CD14-positive monocyte (primary cell): ENCODE data around the gene KYAT1. TPM values are rescaled to one million over a fixed set of nuclear protein-coding genes. Genes with fewer than 3 reads are reported as not detected.

Experiments used
- DNase-seq, 3 donors: peaks; one replicate each; pipeline ENCODE4 v3.0.0-alpha.2; 2011 to 2022
- H2AFZ ChIP-seq: 2 replicates; pipeline ENCODE4 v1.6.0; 2012; ENCODE audit warnings: mild to moderate bottlenecking, low read depth, low read length, inconsistent platforms; ENCODE audit not compliant: insufficient read depth, poor library complexity, severe bottlenecking
- H3K27ac ChIP-seq, 2 donors: 1 replicate in 1 of 2; 2 replicates in 1 of 2; pipeline ENCODE4 v1.5.1; 2012 to 2013; ENCODE audit warnings: low read length in 2 of 2, control low read depth in 1 of 2, inconsistent platforms in 1 of 2, low read depth in 1 of 2, mild to moderate bottlenecking in 1 of 2
- H3K27me3 ChIP-seq, 2 donors: one replicate each; pipeline versions ENCODE4 v1.6.0 to v1.6.1; 2011 to 2013; ENCODE audit warnings: low read length in 2 of 2; ENCODE audit not compliant: control insufficient read depth in 2 of 2, insufficient read depth in 2 of 2
- H3K36me3 ChIP-seq, 2 donors: replicated peaks in 1 of 2; 1 replicate in 1 of 2; 2 replicates in 1 of 2; pipeline versions ENCODE4 v1.5.1 to v1.6.1; 2012 to 2013; ENCODE audit warnings: low read length in 2 of 2, control low read depth in 1 of 2, inconsistent platforms in 1 of 2, mild to moderate bottlenecking in 1 of 2; ENCODE audit not compliant: insufficient read depth in 2 of 2, control insufficient read depth in 1 of 2
- H3K4me1 ChIP-seq, 2 donors: 1 replicate in 1 of 2; 2 replicates in 1 of 2; pipeline versions ENCODE4 v1.5.1 to v1.6.1; 2012 to 2013; ENCODE audit warnings: low read length in 2 of 2, control low read depth in 1 of 2, inconsistent platforms in 1 of 2, mild to moderate bottlenecking in 1 of 2, moderate library complexity in 1 of 2; ENCODE audit not compliant: insufficient read depth in 2 of 2, control insufficient read depth in 1 of 2
- H3K4me2 ChIP-seq: replicated peaks from 2 replicates; pipeline ENCODE3; 2012; ENCODE audit warnings: low read length, moderate library complexity, mild to moderate bottlenecking; ENCODE audit not compliant: poor library complexity, severe bottlenecking; ENCODE audit errors: extremely low read depth
- H3K4me3 ChIP-seq, 3 experiments: fragments of 200-600 bp in 1 of 3; sonication (generic) in 1 of 3; replicated peaks in 1 of 3; 1 replicate in 2 of 3; 2 replicates in 1 of 3; pipeline ENCODE4 v1.5.1; 2011 to 2013; ENCODE audit warnings: low read length in 3 of 3, mild to moderate bottlenecking in 3 of 3, control low read depth in 2 of 3, low read depth in 2 of 3, inconsistent platforms in 1 of 3, moderate library complexity in 1 of 3
- H3K79me2 ChIP-seq: 2 replicates; pipeline ENCODE4 v1.6.0; 2012; ENCODE audit warnings: mild to moderate bottlenecking, control low read depth, inconsistent platforms, low read length, moderate library complexity; ENCODE audit not compliant: insufficient read depth
- H3K9ac ChIP-seq: 2 replicates; pipeline ENCODE4 v1.6.0; 2017; ENCODE audit warnings: low read length, mild to moderate bottlenecking; ENCODE audit not compliant: insufficient read depth, poor library complexity, severe bottlenecking
- H3K9me3 ChIP-seq, 2 donors: replicated peaks in 1 of 2; 1 replicate in 1 of 2; 2 replicates in 1 of 2; pipeline versions ENCODE4 v1.5.1 to v1.6.1; 2012 to 2013; ENCODE audit warnings: low read length in 2 of 2, control low read depth in 1 of 2; ENCODE audit not compliant: control insufficient read depth in 1 of 2, insufficient read depth in 1 of 2
- H4K20me1 ChIP-seq: 2 replicates; pipeline ENCODE4 v1.6.0; 2012; ENCODE audit warnings: mild to moderate bottlenecking, low read length, control low read depth, moderate library complexity; ENCODE audit not compliant: insufficient read depth
- H3K27ac Mint-ChIP-seq, 7 donors: one replicate each; pipeline ENCODE4 v1.8.0; 2020; ENCODE audit warnings: mild to moderate bottlenecking in 7 of 7, mixed read lengths in 7 of 7, moderate library complexity in 6 of 7, inconsistent platforms in 2 of 7
- H3K27me3 Mint-ChIP-seq, 3 donors: one replicate each; pipeline ENCODE4 v1.8.0; 2021 to 2022; ENCODE audit warnings: low read depth in 3 of 3, mild to moderate bottlenecking in 3 of 3, mixed read lengths in 3 of 3, moderate library complexity in 3 of 3, inconsistent platforms in 1 of 3
- H3K36me3 Mint-ChIP-seq, 2 donors: one replicate each; pipeline ENCODE4 v1.8.0; 2020; ENCODE audit warnings: mixed read lengths in 2 of 2, inconsistent platforms in 1 of 2, mild to moderate bottlenecking in 1 of 2
- H3K4me1 Mint-ChIP-seq: one replicate; pipeline ENCODE4 v1.8.0; 2020; ENCODE audit warnings: mild to moderate bottlenecking, mixed read lengths
- H3K4me3 Mint-ChIP-seq, 2 donors: one replicate each; pipeline ENCODE4 v1.8.0; 2020; ENCODE audit warnings: mild to moderate bottlenecking in 2 of 2, mixed read lengths in 2 of 2, moderate library complexity in 1 of 2
- H3K9me3 Mint-ChIP-seq, 7 donors: one replicate each; pipeline ENCODE4 v1.8.0; 2020 to 2022; ENCODE audit warnings: mixed read lengths in 7 of 7, mild to moderate bottlenecking in 6 of 7, moderate library complexity in 6 of 7, inconsistent platforms in 2 of 7
- WGBS: methylation state at CpG from one replicate; pipeline ENCODE4 v1.1.5; 2013; ENCODE audit warnings: missing lambda C conversion rate; ENCODE audit not compliant: insufficient coverage; 5-methylcytosine and 5-hydroxymethylcytosine counted together
- intact Hi-C, 2 donors: fragments of 100-400 bp; cut with micrococcal nuclease; formaldehyde crosslinking; loops; one replicate each; pipeline versions ENCODE4 v1.15.0 to v1.15.1; 2023
- polyA plus RNA-seq, 3 donors: library from polyadenylated mRNA; depleted of rRNA in 1 of 3; unstranded in 2 of 3; stranded (reverse) in 1 of 3; fragments of 300-500 nt in 2 of 3; fragments of >200 nt in 1 of 3; fragmentation: Illumina TruSeq in 2 of 3; gene quantifications; 1 replicate in 2 of 3; 2 replicates in 1 of 3; pipeline ENCODE4 v1.2.3, GENCODE V29; 2012 to 2021
- TF ChIP-seq, protein P1 (sequence below): fragments of 200-600 bp; IDR thresholded peaks from one replicate; pipeline ENCODE4 v1.8.0; 2022; ENCODE audit warnings: antibody characterized with exemption, mild to moderate bottlenecking

KYAT1 gene
- polyA plus RNA-seq, 3 donors: 2.4 to 4.5 (median 3.6) TPM

GRCh38 chr9:128862401-128862851 lies 19.3 kb downstream of the KYAT1 start:
- Mint-ChIP-seq H3K9me3 (peaks cover 0 to 8% (median 0%) of the 10 kb centered on the region in 7 donors), H3K4me1 (peaks cover 13% of the 10 kb centered on the region), H3K4me3 (no peak overlapping the region), H3K36me3 (peaks cover 0 to 4% of the 10 kb centered on the region in 2 donors), H3K27me3 (no peaks in the 10 kb centered on the region), H3K27ac (peak overlapping the region in 2 of 7 donors; percentile 7 to 31)
- H3K27ac ChIP-seq: no peak overlapping the region
- no peaks in the 10 kb centered on the region for H3K79me2 ChIP-seq
- no peak overlapping the region for H3K4me2 ChIP-seq
- H4K20me1 ChIP-seq: no peaks in the 10 kb centered on the region
- no peak for DNase-seq
- H2AFZ ChIP-seq: no peak overlapping the region
- H3K9ac ChIP-seq: no peak overlapping the region
- no peaks in the 10 kb centered on the region for H3K4me1 ChIP-seq
- TF ChIP-seq, protein P1, sequence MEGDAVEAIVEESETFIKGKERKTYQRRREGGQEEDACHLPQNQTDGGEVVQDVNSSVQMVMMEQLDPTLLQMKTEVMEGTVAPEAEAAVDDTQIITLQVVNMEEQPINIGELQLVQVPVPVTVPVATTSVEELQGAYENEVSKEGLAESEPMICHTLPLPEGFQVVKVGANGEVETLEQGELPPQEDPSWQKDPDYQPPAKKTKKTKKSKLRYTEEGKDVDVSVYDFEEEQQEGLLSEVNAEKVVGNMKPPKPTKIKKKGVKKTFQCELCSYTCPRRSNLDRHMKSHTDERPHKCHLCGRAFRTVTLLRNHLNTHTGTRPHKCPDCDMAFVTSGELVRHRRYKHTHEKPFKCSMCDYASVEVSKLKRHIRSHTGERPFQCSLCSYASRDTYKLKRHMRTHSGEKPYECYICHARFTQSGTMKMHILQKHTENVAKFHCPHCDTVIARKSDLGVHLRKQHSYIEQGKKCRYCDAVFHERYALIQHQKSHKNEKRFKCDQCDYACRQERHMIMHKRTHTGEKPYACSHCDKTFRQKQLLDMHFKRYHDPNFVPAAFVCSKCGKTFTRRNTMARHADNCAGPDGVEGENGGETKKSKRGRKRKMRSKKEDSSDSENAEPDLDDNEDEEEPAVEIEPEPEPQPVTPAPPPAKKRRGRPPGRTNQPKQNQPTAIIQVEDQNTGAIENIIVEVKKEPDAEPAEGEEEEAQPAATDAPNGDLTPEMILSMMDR: no peak
- no peak overlapping the region for H3K4me3 ChIP-seq
- WGBS: 100% methylated on average over 4 of the region's 6 CpGs
- H3K9me3 ChIP-seq: no peaks in the 10 kb centered on the region
- H3K27me3 ChIP-seq: no peaks in the 10 kb centered on the region
- intact Hi-C loops: loop anchor here (5.0 kb wide), 1 partner anchor 65 kb away; no protein-coding TSS in a partner anchor
- no peaks in the 10 kb centered on the region for H3K36me3 ChIP-seq

DNA sequence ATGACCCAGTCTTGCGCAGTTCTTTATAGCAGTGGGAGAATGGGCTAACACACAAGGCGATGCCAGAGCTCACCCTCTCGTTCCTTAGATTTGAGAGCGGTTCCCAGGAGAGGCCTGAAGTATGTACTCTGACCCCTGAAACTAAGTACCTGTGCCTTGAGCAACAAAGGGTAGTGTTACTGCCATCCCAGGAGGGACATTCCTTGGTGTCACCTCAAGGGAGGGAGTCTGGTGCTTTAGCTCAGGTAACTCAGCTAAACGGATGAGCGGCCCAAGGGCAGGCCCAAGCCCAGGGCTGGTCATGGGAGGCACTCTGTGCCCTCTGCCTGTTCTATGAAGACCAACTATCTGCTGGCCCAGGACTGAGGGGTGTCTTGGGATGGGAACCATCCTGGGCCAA lies 20.2 kb downstream of the KYAT1 start:
- no peak for DNase-seq
- Histone ChIP-seq H3K79me2 (no peaks in the 10 kb centered on the region), H3K9ac (no peak overlapping the region), H3K4me2 (no peak overlapping the region), H3K27ac (no peak overlapping the region), H3K4me3 (no peak overlapping the region), H3K36me3 (no peaks in the 10 kb centered on the region), H2AFZ (no peak overlapping the region), H3K27me3 (no peaks in the 10 kb centered on the region), H3K4me1 (no peaks in the 10 kb centered on the region), H3K9me3 (no peaks in the 10 kb centered on the region), H4K20me1 (no peaks in the 10 kb centered on the region)
- H3K27me3 Mint-ChIP-seq: no peaks in the 10 kb centered on the region
- intact Hi-C loops: loop anchor here (5.0 kb wide), 1 partner anchor 66 kb away; no protein-coding TSS in a partner anchor
- no peak overlapping the region for H3K27ac Mint-ChIP-seq
- TF ChIP-seq, protein P1: no peak
- WGBS: 83% methylated on average over 4 of the region's 6 CpGs
- H3K4me3 Mint-ChIP-seq: no peak overlapping the region
- H3K4me1 Mint-ChIP-seq: peaks cover 13% of the 10 kb centered on the region
- peaks cover 0 to 4% of the 10 kb centered on the region in 2 donors for H3K36me3 Mint-ChIP-seq
- peaks cover 0 to 8% (median 0%) of the 10 kb centered on the region in 7 donors for H3K9me3 Mint-ChIP-seq
